GM12891 (cell line): ENCODE measurements around the gene PKNOX2.

Source experiments
- POLR2A ChIP-seq: IDR thresholded peaks from 2 replicates; pipeline ENCODE4 v1.6.1; 2011; ENCODE audit warnings: low read depth, low read length, control low read depth
- POLR2AphosphoS5 ChIP-seq: IDR thresholded peaks from 2 replicates; pipeline ENCODE4 v1.6.1; 2011; ENCODE audit warnings: low read depth, low read length, control low read depth
- POU2F2 ChIP-seq: IDR thresholded peaks from 2 replicates; pipeline ENCODE4 v1.6.1; 2011; ENCODE audit warnings: low read depth, mild to moderate bottlenecking, control low read depth, low read length, moderate library complexity
- SPI1 ChIP-seq: IDR thresholded peaks from 2 replicates; pipeline ENCODE4 v1.6.1; 2011; ENCODE audit warnings: low read depth, low read length, control low read depth

- no peak for TF ChIP-seq POLR2A
- no peak for TF ChIP-seq POU2F2
- TF ChIP-seq POLR2AphosphoS5: no peak
- no peak for TF ChIP-seq SPI1
These were observed 215.4 kb downstream of the PKNOX2 start for GRCh38 chr11:125379981-125380380.
